GM12872 (cell line): ENCODE measurements around the gene RGS6.

ENCODE experiments used
- CTCF ChIP-seq: IDR thresholded peaks from 3 replicates; pipeline ENCODE4 v1.5.1; 2011; ENCODE audit warnings: low read depth, mild to moderate bottlenecking, low read length, moderate library complexity; ENCODE audit not compliant: insufficient read depth

Gene RGS6

DNA sequence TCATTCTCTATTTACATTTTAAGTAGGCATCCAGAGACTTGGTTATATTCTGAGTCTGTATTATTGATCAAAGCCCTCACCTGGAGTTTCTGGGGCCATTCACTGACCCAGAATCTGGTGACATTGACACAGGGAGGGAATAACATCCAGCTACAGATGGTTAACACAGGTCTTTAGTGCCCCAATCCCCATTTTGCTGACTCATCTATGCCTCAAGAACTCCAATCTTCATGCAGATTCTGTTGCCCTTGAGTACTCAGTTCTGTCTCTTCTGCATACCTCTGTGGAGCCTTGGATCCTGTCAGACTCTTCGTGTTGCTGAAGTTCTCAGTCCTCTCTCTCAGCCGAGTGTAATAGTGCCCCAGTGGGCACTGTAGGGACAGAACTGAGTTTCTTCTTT lies 208.9 kb downstream of the RGS6 start:
- no peak for TF ChIP-seq CTCF

DNA sequence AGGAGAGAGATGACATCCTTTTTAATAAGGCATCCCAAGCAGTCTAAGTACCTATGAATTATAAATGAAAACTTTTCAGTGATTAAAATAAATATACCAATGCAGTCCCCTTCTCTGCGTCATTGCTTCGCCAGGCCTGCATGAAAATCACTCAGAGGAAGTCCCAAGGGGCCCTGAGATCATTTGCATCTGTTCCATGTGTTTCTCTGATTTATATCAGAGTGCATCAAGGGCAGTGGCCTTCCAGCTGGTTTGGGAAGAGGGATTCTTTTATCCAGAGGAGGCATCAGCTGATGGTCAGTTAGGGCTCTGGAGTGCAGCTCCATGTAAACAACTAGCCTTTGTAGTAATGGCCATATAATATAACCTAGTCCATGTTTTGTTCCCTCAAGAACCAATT lies 210.1 kb downstream of the RGS6 start:
- TF ChIP-seq CTCF = no peak

- no peak for TF ChIP-seq CTCF
Observed at GRCh38 chr14:72146241-72146640, 214.0 kb downstream of the RGS6 start.

- no peak for TF ChIP-seq CTCF
Observed at GRCh38 chr14:72154645-72155378, 222.6 kb downstream of the RGS6 start.

- no peak for TF ChIP-seq CTCF
Observed at GRCh38 chr14:72155379-72155993, 223.3 kb downstream of the RGS6 start.

DNA sequence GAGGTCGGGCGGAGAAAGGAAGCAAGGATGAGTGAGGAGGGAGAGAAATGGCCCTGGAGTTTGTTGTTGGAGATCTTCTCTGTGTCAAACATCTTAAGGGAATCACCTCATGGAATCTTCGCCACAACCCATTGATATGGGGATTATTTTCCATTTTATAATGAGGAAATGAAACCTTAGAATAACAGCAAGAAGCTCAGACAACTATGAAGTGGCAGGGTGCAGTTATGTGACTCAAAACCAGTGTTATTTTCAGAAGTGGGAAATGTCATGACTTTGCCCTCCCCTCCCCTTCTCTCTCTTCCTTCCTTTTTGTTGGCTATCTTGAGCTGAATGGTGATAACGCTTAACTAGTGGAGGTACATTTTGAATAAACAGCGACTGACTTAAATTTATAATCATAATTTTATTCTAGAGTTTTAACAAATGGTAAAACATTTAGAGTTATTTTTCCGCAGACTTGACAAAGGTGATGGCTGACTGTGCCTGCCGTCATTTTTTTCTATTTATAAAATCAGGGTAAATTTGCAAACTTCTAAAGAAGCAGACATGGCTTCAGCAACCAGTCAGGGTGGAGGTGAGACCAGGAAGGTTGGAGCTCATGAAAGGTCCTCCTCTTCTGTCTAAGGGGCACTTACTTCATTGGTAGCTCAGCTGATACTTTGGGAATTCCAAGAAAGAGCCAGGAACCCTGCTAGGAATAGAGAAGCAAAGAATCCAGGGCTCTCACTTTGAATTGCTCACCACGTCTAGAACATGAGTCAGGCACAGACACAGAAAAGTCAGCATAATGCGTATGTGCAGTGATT lies 232.4 kb downstream of the RGS6 start:
- no peak for TF ChIP-seq CTCF

- TF ChIP-seq CTCF = no peak
Observed at GRCh38 chr14:72165229-72165698, 233.0 kb downstream of the RGS6 start.
